Anterior cingulate cortex (tissue), 58 donors: ENCODE results near the gene HKDC1.
"Not testable (repeated sequence)": the region's sequence is repeated elsewhere in the genome, so short reads cannot be mapped to it uniquely, and the experiment has no call there.

Experiments used
- DNase-seq, 58 donors: peaks; one replicate each; lab custom pipeline; 2025; lab: John Stamatoyannopoulos, UW

Gene HKDC1

DNA sequence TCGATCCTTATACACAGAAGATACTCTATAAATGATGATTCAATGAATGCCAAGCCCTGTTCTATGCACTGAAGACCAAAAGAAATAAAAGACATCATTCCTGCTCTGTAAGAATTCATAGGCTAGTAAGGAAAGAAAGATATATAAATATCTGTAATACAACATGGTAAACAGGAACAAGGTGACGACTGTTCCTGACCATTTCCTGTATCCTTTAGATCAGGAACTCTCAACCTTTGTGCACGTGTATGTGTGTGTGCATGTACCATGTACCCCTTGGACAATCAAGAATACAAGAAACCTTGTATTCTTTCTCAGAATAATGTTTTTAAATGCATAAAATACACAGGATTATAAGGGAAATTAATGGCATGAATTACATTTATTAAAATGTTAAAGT is 50.9 kb downstream of the HKDC1 start:
- no peak for DNase-seq

DNA sequence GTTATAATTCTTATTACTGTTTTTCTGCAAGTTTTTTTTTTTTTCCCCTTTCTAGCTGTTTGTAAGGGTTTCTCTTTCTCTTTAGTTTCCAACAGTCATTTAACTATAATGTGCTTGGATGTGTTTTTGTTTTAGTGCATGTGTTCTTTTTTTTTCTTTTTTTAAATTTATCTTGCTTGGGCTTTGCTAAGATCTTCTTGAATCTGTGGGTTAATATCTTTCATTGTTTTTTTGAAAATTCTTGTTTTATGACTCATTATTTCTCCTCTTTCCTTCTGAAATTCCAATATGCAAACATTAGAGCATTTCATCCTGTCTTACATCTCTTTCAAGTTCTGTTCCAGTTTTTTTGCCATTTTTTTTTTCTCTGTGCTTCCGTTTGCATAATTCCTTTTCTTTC is 52.5 kb downstream of the HKDC1 start:
- no peak for DNase-seq

DNA sequence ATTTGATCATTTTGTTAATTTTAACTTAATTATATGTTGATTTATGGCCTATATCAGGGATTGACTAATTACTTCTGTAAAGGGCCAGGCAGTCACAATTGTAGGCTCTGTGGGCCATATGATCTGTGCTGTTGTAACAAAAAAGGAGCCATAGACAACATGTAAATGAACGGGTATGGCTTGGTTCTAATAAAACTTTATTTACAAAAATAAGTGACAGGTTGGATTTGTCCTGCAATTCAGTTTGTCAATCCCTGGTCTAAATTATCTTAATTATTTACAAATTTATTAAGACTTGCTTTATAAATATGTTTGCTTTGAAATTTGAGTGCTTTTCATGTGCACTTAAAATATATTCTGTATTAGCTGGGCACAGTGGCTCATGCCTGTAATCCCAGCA is 55.3 kb downstream of the HKDC1 start:
- no peak for DNase-seq

DNA sequence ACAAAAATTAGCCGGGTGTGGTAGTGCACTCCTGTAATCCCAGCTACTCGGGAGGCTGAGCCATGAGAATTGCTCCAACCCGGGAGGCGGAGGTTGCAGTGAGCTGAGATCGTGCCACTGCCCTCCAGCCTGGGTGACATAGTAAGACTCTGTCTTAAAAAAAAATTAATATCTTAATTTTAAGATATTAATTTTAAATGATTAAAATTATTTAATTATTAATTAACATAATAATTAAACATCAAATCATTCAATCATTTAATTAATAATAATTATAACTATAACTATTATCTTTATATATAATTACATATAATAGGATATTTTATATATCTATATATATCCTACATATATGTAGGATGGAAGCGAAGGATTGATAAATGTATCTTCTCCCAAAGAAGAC is 56.4 kb downstream of the HKDC1 start:
- DNase-seq, result no peak

DNA sequence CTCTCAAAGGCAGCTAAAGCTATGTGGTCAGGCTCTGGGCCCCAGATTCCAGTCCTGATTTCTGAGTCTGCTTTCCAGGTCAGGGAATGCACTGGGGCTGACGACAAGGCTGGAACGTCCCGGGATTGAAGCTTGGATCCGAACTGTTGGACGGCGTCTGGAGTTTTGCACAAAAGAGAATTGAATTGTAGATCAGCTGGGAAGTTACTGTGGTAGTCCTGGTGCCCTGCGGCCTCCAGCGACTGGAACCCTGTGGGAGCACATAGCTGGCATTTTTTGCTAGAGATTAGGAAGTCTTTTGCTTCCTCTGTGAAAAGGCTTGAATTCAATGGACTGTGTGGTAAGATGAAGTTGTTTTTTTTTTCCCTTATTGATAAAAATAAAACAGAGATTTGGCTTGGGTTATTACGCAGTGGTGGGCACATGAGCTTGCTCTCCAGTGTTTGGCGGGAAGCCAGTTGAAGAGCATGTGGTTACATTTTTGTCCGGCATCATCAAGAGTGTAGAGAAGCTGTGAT is 58.4 kb downstream of the HKDC1 start, which contains the start of gene HK1:
Gene HK1, plus strand, starts transcription at position 51 of the 518 bp plus-strand sequence.
- peak in 14 of 58 donors; percentile 1 to 38 (median 14) for DNase-seq

DNA sequence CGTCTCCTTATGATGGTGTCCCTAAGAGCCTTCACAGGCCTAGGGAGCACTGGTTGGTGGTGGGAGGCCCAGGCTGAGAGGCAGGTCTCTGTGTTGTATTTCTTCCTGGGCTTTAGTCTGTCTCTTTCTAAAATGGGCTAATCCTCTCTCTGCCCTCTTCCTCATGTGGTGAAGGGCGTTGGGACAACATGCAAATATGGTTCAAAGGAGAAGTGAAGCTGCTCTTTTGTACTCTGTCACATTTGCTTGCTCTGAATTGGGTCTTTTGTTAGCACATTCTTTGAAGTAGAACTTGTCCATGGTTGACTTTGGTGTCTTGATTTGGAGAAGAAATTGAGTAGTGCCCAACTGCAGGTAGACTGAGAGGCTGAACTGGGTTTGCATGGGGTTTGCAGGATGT is 59.0 kb downstream of the HKDC1 start:
- DNase-seq, result no peak

DNA sequence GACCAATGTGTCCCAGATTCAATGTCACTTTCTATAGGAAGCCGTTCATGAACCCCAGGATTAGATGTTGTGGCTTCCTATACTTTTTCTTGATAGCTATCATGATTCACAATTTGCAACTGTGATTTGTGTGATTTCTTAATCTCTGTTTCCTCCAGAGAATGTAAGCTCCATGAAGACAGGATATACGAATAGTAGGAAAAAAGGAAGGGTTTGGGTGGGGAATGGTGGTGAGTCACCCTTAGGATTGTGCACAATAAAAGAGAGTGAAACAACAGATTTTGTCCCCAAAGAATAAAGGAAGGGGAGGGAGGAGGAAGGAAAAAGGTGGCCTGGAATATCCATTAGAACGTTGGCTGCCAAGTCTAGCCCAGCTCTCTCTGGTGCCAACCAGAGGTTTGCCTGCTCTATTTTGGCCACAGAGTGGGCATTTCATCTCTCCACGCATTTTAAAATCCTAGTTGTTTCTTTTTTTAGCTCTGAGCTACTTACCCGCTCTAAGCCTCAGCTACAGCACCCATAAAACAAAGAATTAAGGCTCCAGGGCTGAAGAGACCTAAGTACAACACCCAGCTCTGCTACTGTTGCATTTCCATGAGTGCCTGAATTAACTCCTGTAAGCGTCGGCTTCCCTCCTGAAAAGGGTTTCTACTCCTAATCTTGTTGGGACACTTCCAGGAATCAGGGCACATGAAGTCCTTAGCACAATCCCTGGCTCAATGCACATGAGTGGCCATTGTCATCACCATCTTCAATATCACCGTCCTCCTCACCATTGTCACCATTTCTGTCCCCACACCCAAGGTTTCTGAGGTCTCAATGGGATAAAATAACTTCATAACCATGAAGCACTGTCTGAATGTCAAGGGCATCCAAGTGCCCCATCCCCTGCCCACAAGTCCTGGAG is 61.6 kb downstream of the HKDC1 start:
- DNase-seq, result no peak

DNA sequence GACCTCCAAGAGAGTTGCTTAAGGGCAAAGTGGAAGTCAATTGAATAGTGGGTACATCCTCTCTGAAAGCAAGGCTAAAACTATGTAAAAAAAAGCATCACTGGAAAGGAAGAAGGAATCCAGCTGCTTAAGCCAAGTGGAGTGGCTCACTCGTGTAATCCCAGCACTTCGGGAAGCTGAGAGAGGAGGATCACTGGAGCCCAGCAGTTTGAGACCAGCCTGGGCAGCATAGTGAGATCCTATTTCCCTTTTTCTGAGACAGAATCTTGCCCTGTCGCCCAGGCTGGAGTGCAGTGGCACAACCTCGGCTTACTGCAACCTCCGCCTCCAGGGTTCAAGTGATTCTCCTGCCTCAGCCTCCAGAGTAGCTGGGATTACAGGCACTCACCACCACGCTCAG is 64.3 kb downstream of the HKDC1 start:
- not testable (repeated sequence) for DNase-seq

DNA sequence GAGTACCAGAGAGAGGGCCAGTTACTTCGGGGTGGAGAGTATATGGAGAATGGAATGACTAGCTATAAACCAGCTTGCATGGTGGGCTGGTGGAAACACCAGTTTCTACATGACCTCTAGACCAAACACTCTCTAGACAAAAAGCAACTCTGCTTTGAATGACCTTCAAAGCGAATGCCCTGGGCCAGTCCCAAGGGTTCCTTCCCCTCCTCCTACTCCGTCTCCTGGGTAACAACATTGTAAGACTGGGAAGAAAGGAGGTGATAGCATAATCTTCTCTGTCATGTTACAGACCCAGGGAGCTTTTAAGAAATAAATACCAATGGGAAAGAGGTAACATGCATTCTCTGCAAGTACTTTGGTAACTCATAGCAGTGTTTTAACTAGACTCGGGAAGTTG is 65.6 kb downstream of the HKDC1 start:
- DNase-seq, result peak in 2 of 58 donors; percentile 2 to 3

DNA sequence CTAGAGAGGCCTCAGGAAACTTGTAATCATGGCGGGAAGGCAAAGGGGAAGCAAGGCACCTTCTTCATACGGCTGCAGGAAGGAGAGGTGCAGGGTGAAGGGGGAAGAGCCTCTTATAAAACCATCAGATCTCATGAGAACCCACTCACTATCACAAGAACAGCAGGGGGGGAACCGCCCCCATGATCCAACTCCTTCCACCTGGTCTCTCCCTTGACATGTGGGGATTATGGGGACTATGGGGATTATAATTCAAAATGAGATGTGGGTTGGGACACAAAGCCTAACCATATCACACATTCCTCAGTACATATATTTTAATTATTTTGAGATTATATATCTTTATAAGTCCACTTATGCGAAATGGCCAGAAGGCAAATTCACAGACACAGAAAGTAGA is 67.0 kb downstream of the HKDC1 start:
- no peak for DNase-seq

DNA sequence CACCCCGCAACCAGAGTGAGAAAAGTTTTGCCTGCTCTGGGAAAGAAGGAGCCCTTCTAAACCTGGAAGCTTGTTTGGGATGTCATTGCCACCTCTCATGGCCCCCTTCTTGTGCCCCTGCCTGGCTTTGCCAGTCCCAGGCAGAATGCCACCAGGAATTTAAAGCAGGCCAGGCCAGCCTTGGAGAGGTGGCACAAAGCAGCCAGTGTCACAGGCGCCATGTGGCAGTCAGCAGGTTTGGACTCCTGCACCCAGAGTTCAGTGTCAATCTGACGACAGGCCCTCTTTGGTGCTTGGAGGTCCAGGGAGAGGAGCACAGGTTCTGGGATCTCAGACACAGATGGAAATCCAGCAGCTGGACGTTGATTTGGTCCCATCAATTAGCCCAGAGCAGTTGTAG is 70.9 kb downstream of the HKDC1 start:
- peak in 16 of 58 donors; percentile 2 to 26 (median 6) for DNase-seq

DNA sequence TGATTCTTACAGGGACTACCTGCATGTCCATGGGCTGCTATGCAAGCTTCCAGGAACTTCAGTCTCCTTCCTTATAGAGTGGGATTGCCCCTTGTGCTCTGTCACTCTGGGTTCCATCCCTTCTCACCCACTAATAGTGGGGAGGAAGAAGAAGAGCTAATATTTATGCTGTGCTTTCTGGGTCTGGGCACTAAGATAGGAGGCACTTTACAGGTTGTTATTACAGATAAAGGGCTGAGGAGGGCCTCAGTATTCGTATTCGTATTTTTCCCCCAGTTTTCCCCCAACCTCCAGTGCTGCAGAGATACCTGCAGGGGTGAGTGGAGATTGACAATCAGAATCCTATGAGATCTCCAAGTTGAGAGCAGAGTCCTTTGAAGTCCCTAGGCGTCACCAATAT is 72.3 kb downstream of the HKDC1 start:
- no peak for DNase-seq

DNA sequence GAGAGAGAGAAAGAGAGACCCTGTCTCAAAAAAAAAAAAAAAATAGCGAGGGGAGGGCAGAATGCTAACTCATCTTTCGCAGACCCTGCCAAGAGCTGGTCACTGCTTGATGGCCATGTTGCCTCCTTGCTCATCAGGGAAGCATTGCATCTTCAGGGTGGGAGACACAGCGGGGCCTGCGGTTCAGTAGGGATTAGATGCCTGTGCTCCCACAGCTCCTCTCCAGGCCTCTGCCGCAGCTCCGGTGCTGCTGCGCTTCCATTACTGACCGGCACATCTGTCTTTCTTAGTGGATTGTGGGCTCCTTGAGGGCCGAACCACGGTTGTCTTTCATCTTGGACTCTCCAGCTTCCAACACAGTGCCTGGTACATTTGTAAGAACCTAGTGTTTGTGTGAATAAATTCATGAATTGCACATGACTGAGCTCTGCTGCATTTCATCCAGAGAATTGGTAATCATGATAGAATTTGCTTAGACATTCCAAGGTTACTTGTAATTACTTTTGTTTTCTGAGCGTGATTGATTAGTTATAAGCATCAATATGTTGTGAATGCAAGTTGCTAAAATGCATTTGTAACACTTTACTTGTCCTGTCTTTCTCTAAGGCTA is 75.0 kb downstream of the HKDC1 start:
- no peak for DNase-seq

DNA sequence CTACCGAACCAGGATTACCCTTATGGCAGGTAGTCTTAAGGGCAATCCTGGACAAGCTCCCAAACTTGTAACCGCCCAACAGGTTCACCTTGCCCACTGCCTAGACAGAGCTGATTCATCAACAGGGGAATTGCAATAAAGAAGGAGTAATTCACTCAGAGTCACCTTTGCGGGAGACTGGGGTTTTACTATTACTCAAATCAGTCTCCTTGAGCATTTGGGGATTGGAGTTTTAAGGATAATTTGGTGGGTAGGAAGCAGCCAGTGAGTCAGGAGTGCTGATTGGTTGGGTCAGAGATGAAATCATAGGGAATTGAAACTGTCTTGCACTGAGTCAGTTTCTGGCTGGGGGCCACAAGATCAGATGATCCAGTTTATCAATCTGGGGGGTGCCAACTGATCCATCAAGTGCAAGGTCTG is 83.5 kb downstream of the HKDC1 start:
- DNase-seq, result no peak

DNA sequence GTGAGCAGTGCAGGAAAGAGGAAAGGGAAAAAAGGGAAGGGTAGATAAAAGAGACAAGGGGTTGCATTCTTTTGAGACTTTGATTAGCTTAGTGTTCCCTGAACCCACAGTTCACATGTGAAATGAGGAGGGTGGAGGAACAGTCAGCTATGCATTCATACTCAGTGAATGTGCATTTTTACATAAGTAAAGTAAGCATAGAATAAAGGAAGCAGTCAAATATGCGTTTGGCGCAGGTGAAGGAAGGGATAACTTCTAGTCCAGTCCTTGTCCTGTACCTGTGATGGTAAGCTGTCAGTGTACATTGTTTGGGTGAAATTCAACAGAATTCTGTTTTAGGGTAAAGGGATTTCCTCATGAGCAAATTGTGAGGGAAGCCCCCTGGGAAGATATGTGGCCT is 86.3 kb downstream of the HKDC1 start:
- DNase-seq, result no peak

DNA sequence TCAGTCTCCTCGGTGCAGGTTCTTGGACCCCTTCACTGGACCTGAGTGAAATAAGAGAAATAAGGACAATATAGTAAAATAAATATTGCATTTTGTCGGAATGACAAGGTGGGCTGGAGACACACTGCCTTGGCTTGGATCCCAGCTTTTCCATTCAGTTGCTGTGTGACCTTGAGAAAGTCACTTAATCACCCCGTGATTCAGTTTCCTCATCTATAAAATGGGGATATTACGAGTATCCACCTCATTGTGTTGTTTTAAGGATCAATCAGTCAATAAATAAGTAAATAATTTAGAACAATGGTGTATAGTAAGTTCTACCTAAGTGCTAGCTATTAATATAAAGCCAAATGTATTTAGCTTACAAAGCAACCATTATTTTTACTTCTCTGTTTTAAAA is 87.3 kb downstream of the HKDC1 start:
- DNase-seq, result no peak

DNA sequence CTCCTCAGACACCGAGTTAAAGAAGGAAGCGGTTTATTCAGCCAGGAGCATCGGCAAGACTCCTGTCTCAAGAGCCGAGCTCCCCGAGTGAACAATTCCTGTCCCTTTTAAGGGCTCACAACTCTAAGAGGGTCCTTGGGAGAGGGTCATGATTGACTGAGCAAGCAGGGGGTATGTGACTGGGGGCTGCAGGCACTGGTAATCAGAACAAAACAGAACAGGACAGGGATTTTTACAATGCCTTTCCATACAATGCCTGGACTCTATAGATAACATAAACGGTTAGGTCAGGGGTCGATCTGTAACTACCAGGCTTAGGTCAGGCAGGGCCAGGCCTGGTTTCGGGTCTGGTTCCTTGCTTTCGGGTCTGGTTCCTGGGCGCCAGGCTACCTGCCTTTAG is 88.2 kb downstream of the HKDC1 start:
- not testable (repeated sequence) for DNase-seq

DNA sequence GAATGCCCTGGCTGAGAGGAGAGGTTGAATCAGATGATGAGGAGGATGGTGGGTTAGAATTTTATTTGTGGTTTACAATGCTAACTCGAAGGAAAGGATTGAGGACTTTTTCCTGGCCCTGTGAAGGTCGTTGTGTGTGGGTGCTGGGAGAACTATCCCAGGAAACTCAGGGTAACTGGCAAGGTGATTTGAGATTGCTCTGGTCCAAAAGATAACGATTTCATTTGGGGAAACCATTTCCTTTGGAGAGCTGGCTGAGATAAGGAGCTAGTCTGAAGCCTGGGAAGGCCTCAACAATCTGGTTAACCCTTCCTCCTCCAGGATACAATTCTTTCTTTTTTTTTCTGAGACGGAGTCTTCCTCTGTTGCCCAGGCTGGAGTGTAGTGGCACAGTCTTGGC is 91.2 kb downstream of the HKDC1 start:
- DNase-seq, result no peak

DNA sequence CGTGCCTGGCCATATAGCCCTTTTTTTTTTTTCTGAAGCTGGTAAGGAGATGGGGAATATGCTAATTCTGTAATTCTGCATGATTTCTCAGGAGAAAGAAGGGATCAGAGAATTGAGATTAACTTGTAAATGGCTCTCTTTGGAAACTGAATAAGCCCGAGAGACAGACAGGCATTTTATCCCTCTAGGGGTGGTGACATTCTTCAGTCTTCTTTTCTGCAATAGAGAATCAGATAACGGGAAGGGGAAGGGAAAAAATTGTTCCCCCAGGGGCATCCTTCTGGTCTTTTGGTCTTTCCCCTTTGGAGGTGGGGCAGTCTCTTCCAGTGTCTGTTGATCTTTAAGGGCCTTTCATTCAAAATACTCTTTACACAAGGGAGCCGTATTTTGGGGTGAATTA is 92.4 kb downstream of the HKDC1 start:
- DNase-seq, result no peak

DNA sequence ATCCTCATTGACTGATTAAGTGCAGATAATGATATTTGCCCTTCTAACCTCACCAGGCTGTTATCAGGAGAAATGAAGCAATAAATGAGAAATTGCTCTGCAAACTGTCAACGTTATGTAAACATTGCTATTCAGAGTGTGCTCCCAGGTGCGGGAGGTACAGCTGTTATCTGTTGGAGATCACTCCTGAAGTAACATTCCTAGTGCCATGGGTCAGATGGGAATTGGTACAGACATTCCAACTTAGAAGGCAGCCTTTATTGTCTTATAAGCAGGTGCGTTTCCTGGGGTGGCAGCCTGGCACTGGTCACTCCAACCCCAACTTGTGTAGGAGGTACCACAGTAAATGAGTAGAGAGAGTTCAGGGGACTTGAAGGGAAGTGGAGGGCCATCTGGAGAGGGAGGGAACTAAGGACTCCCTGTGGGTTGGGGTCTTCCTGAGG is 95.0 kb downstream of the HKDC1 start:
- no peak for DNase-seq

DNA sequence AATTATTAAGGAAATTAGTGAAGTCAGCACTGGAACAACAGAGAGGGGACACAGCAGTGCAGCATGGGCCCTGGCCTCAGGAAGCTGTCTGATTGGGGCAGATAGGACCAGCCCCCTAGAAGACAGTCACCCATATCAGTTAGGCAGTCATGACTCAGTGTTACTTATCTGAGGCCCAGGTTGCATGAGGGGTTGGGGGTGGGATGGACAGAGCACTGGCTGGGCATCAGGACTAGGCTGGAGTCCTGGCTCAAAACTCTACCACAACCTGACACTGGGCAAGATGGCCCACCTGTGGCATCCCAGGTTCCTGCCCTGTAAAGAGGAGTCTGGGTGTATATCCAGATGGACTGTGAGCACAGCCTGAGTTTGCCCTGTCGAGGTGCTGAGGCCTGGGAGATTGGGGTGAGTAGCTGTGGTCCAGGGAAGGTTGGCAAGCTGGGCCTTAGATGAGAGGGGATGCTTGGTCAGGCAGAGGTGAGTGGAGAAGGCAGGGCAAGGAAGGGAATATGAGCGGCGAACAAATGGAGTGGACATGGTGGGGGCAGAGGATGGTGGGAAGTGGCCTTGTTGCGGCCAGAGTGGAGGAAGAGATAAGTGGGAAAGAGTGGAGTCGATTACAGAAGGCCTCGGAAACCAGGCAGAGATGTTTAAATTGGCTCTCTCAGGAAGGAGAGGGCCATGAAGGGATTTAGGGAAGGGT is 95.6 kb downstream of the HKDC1 start:
- no peak for DNase-seq
